Gastroesophageal sphincter (tissue), 4 donors: Measurements from ENCODE around the gene CYP8B1. TPM values are rescaled to one million over a fixed set of nuclear protein-coding genes. Genes with fewer than 3 reads are reported as not detected.

Experiments used
- ATAC-seq: fragments of 150-250 bp; one replicate; pipeline ENCODE4 v1.9.1; 2016; ENCODE audit warnings: mild to moderate bottlenecking, moderate library complexity
- H3K27ac ChIP-seq, 4 donors: fragments of 200-600 bp; sonication (generic) in 3 of 4; 1 replicate in 3 of 4; 2 replicates in 1 of 4; pipeline ENCODE4 v1.5.1; 2016 to 2019
- H3K27me3 ChIP-seq: fragments of 200-600 bp; sonication (generic); one replicate; pipeline ENCODE4 v1.5.1; 2019
- H3K36me3 ChIP-seq, 2 donors: fragments of 200-600 bp; sonication (generic); one replicate each; pipeline ENCODE4 v1.5.1; 2019; ENCODE audit warnings: control low read depth in 1 of 2
- H3K4me1 ChIP-seq, 3 donors: fragments of 200-600 bp; sonication (generic); 1 replicate in 2 of 3; 2 replicates in 1 of 3; pipeline ENCODE4 v1.5.1; 2016 to 2019; ENCODE audit warnings: control low read depth in 2 of 3
- H3K4me3 ChIP-seq, 2 donors: fragments of 200-600 bp; sonication (generic); one replicate each; pipeline ENCODE4 v1.5.1; 2019; ENCODE audit warnings: mild to moderate bottlenecking in 1 of 2, moderate library complexity in 1 of 2
- H3K9me3 ChIP-seq, 3 donors: fragments of 200-600 bp; sonication (generic); one replicate each; pipeline ENCODE4 v1.5.1; 2017 to 2019; ENCODE audit warnings: control low read depth in 2 of 3
- CTCF ChIP-seq, 4 experiments: fragments of 200-600 bp in 2 of 4; fragments of 450-650 bp in 2 of 4; sonication (generic) in 1 of 4; IDR thresholded peaks; one replicate each; pipeline ENCODE4 v1.5.1; 2017 to 2019; ENCODE audit warnings: antibody characterized with exemption in 4 of 4, mild to moderate bottlenecking in 2 of 4, moderate library complexity in 2 of 4
- EP300 ChIP-seq: sonication (generic); formaldehyde crosslinking; IDR thresholded peaks from one replicate; pipeline ENCODE4 v1.6.1; 2017; ENCODE audit warnings: antibody characterized with exemption, mild to moderate bottlenecking
- POLR2A ChIP-seq, 2 donors: fragments of 450-650 bp; IDR thresholded peaks; one replicate each; pipeline ENCODE4 v1.6.1; 2017; ENCODE audit warnings: antibody characterized with exemption in 2 of 2, mild to moderate bottlenecking in 2 of 2, moderate library complexity in 1 of 2
- POLR2AphosphoS5 ChIP-seq: sonication (generic); formaldehyde crosslinking; IDR thresholded peaks from one replicate; pipeline ENCODE4 v1.6.1; 2017; ENCODE audit warnings: antibody characterized with exemption
- WGBS, 2 donors: methylation state at CpG; one replicate each; pipeline ENCODE4 v1.1.5; 2018; ENCODE audit warnings: low coverage in 1 of 2; 5-methylcytosine and 5-hydroxymethylcytosine counted together
- total RNA-seq, 4 donors: library from RNA; depleted of rRNA; stranded (reverse); fragments of >200 nt; gene quantifications; one replicate each; pipeline ENCODE4 v1.1.0, GENCODE V29; 2016

CYP8B1 gene
- total RNA-seq, 4 donors from 2014 or later = not detected

- Histone ChIP-seq H3K27ac (no peak overlapping the region), H3K27me3 (no peaks in the 10 kb centered on the region), H3K36me3 (no peaks in the 10 kb centered on the region), H3K4me3 (no peak overlapping the region), H3K4me1 (no peaks in the 10 kb centered on the region), H3K9me3 (no peaks in the 10 kb centered on the region)
- TF ChIP-seq EP300 (no peak), CTCF (IDR thresholded peaks at IDR 0.05) (no peak), POLR2AphosphoS5 (no peak), POLR2A (IDR thresholded peaks at IDR 0.05) (no peak)
- WGBS, 2 donors = 66 to 67% methylated on average over 8 to 9 of the region's 9 CpGs
- no peak for ATAC-seq
Measured at GRCh38 chr3:42873221-42873982, 2.3 kb downstream of the CYP8B1 start.

- no peak for ATAC-seq
- 64 to 67% methylated on average over 1 of the region's 1 CpG for WGBS, 2 donors
Measured at GRCh38 chr3:42872718-42873117, 3.0 kb downstream of the CYP8B1 start.

GRCh38 chr3:42871592-42872196 is 4.0 kb downstream of the CYP8B1 start:
- Histone ChIP-seq H3K27me3 (no peaks in the 10 kb centered on the region), H3K4me1 (no peaks in the 10 kb centered on the region), H3K4me3 (no peak overlapping the region), H3K27ac (no peak overlapping the region), H3K36me3 (no peaks in the 10 kb centered on the region), H3K9me3 (no peaks in the 10 kb centered on the region)
- WGBS, 2 donors = 22 to 30% methylated on average over 1 to 3 of the region's 5 CpGs
- no peak for ATAC-seq
- TF ChIP-seq POLR2AphosphoS5 (no peak), POLR2A (IDR thresholded peaks at IDR 0.05) (no peak), EP300 (no peak), CTCF (IDR thresholded peaks at IDR 0.05) (no peak)

More at GRCh38 chr3:42872718-42873117, 3.0 kb downstream of the CYP8B1 start:
- H3K4me3 ChIP-seq = no peak overlapping the region
- H3K27ac ChIP-seq = no peak overlapping the region
- no peaks in the 10 kb centered on the region for H3K36me3 ChIP-seq
- H3K9me3 ChIP-seq = no peaks in the 10 kb centered on the region
- TF ChIP-seq POLR2AphosphoS5 (no peak), CTCF (IDR thresholded peaks at IDR 0.05) (no peak), POLR2A (IDR thresholded peaks at IDR 0.05) (no peak), EP300 (no peak)
- no peaks in the 10 kb centered on the region for H3K4me1 ChIP-seq
- H3K27me3 ChIP-seq = no peaks in the 10 kb centered on the region

GRCh38 chr3:42868841-42869240 is 6.8 kb downstream of the CYP8B1 start:
- no peak overlapping the region for H3K4me3 ChIP-seq
- H3K27ac ChIP-seq = no peak overlapping the region
- ATAC-seq = no peak
- no peaks in the 10 kb centered on the region for H3K36me3 ChIP-seq
- no peaks in the 10 kb centered on the region for H3K27me3 ChIP-seq
- no peaks in the 10 kb centered on the region for H3K4me1 ChIP-seq
- TF ChIP-seq POLR2AphosphoS5 (no peak), POLR2A (IDR thresholded peaks at IDR 0.05) (no peak), EP300 (no peak), CTCF (IDR thresholded peaks at IDR 0.05) (no peak)
- H3K9me3 ChIP-seq = no peaks in the 10 kb centered on the region
- 73 to 83% methylated on average over 1 to 5 of the region's 5 CpGs for WGBS, 2 donors

- Histone ChIP-seq H3K36me3 (no peaks in the 10 kb centered on the region), H3K4me3 (no peak overlapping the region), H3K4me1 (no peaks in the 10 kb centered on the region), H3K27ac (no peak overlapping the region), H3K27me3 (no peaks in the 10 kb centered on the region), H3K9me3 (no peaks in the 10 kb centered on the region)
- TF ChIP-seq CTCF (IDR thresholded peaks at IDR 0.05) = no peak
- TF ChIP-seq POLR2A (IDR thresholded peaks at IDR 0.05) = no peak
- TF ChIP-seq POLR2AphosphoS5 = no peak
- no peak for TF ChIP-seq EP300
- 89 to 90% methylated on average over 7 of the region's 7 CpGs for WGBS, 2 donors
- ATAC-seq = no peak
Measured at GRCh38 chr3:42867138-42867537, 8.5 kb downstream of the CYP8B1 start.
